Measurements from ENCODE around the gene REEP1. TPM values are rescaled to one million over a fixed set of nuclear protein-coding genes. Genes with fewer than 3 reads are reported as not detected.

Gene REEP1
- total and polyA plus RNA-seq, 2 of the 8 experiments (the other 6 are each of a cell fraction or from before 2014, with no cell fraction given), result 0.74 to 1.5 TPM

GRCh38 chr2:86285571-86285970 is 51.9 kb downstream of the REEP1 start (continued):
- TF ChIP-seq CHD7 (IDR thresholded peaks at IDR 0.05; ENCODE audit: insufficient replicate concordance, low read length), result no peak

Data from H1 (cell line).